Myocyte (in vitro differentiated cells): ENCODE data around the gene ARID3B. TPM values are rescaled to one million over a fixed set of nuclear protein-coding genes. Genes with fewer than 3 reads are reported as not detected.
"Not testable (repeated sequence)": the region's sequence is repeated elsewhere in the genome, so short reads cannot be mapped to it uniquely, and the experiment has no call there.

Source experiments
- DNase-seq: peaks from one replicate; pipeline ENCODE4 v3.0.0-alpha.2; 2012; ENCODE audit warnings: low read depth
- total RNA-seq: library from RNA; depleted of rRNA; stranded (reverse); fragments of >200 nt; gene quantifications from 2 replicates; pipeline ENCODE4 v1.2.3, GENCODE V29; 2014

The ARID3B gene
- total RNA-seq, 1 donor from 2014 or later, result 0.88 TPM

DNA sequence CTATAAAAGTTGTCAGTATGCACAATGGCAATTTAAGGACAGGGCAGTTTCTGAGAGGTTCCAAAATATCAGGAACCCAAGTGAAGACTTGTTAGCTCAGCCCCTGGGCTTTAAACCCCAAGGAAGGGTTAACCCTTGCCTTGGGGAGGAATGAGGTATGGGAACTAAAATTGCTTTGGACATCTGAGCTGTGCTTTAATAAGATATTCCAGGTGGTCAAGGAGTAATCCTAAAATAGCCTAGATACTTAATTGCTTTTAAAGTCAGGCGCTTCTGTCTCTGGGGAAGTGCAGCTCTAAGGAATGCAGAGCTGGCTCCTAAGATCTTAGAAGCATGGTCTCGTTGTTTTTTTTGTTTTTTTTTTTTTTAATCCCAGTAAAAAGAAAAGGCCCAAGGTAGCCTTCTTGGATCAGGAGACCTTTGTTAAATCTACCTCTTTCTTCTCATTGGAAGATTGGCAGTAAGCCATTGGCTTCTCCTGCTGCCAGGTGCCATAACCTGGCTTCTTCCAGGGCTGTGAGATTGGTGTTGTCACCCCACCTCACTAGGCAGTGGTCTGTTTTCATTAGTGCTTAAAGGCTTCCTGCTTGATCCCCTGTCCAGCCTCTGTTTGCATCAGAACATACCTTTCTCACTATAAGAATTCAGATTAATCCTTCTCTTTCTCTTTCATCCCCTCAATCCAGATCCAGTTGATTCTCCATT, 24.5 kb downstream of the ARID3B start:
- peak; percentile 19 for DNase-seq

DNA sequence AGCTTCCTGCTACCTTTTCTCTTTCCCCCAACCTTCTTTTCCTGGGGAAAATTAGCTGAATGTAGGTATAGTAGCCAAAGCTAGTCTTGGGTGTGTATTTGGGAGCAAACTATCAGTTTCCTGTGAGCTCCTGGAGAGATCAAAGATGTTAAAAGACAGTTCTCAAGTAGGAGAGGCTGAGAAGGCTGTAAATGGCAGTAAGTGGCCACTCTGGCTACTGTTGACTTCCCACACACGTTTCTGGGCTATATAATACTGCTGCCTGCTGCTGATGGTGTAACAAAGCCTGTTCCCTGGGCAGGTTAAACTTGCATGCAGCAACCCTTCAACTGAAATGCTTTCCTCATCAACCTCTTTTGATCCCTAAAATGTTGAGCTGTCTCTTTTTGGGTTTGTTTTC, 27.6 kb downstream of the ARID3B start:
- no peak for DNase-seq

DNA sequence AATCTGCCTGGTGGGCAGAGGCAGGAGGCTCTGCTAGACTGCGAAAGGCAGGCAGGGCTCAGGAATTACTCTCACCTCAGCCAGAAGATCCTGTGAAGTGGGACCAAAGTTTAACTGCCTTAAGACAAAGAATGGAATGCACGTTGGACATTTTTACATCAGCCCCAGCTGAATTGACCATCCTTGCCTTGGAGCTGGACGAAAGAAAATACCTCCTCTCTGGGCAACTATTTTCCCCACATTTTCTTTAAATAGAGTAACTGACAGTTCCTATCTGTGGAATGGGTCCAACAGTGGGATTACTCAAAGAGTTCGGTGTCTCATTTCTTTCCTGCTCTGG, 28.7 kb downstream of the ARID3B start:
- no peak for DNase-seq

DNA sequence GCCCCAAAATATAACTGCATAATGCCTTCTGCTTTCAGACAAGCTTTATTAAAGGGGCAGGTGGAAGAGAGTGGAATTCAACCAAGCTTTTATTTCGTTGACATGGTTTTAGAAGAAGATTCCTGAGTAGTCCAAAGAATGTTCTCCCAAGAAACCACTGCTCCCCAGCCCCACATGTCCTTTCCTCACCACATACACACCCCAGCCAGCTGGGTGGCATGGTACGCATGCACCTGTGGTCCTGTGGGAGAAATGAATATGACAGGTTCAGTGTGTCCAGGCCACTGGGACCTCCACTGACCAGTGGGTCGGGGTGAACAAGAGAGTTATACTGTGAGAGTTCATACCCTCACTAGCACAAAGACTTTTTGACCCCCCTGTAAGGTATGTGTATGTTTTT, 30.2 kb downstream of the ARID3B start:
- peak; percentile 90 for DNase-seq

DNA sequence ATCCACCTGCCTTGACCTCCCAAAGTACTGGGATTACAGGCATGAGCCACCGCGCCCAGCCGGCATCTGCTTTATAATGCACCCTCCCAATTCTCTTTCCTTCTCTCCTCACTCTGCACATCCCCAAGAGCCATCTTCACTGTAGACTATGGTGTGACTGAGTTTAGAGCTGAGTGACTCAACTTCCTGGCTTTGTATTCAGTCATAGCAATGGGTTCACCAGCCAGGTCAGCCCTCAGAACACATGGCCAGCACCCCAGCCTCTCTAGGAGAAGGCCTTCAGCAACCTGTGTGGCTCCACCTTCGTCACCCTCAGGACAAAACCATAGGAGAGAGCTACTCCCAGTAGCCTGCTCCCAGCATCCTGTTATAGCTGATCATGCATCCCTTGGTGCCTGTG, 33.0 kb downstream of the ARID3B start:
- no peak for DNase-seq

DNA sequence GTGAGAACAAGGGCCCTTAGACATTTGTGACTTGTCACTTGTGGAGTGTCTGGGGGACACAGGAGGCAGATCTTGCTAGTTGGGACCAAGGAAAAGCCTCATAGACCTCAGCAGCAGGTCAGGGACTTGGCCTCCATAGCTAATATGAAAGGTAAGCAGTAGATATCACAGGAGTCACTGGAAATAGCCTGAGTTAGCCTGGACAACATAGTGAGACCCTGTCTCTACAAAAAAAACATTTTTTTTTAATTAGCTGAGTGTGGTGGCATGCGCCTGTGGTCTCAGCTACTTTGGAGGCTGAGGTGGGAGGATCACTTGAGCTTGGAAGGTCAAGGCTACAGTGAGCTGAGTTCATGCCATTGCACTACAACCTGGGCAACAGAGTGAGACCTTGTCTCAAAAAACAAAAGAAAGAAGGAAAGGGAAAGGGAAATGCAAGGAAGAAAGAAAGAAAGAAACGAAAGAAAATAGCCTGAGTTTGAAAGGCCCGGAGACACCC, 37.5 kb downstream of the ARID3B start:
- no peak for DNase-seq

DNA sequence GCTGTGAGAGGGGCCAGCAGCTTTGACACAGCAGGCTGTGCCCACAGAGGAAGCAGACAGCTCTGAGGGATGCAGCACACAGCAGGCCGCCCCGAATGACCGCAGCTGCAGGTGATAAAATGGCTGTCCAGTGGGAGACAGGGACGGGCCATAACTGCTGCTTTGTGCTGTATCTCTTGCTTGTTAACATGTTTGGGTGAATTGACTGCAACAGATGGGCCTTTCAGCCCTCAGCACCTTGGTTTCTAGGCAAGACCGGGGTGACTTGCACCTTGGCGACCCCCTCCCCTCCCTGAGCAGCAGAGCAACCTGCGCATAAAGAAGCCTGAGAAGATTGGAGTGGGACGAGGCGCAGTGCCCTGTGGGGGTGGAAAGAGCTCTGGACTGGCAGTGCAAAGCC, 38.0 kb downstream of the ARID3B start:
- DNase-seq, result no peak

DNA sequence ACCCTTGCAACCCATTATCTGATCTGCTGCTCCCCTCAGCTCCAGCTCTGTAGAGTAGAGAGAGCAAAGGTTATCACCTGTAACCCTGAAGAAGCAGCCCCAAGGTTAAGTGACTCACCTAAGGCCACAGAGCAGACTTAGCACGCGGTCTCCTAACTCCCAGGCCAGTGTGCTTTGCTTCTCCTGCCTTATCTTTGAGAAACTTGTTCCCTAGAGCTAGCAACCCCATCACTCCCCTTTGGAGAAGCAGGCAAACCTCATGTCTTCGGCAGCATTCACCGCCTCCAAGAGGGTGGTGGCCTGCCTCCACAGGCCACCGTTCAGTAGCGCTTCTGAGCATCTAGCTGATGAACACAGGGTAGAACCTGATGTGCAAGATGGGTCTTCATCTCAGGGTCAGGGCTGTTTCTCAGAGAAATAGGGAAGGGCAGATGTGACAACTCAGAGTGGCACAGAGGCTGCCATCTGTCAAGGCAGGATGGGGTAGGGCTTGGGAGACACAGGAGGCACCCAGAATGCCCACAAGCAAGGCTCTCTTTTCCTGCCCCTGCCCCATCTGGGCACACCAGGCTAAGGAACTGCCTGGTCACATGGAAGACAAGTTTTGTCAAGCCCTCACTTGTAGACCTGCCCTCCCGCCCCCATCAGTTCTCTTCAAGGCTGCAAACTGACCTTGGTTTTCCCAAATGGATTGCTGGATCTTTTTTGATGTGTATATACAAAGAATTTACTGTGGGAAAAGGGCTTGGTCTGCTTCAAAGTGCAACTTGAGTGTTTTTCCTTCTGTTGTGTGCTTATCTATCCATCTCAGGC, 39.7 kb downstream of the ARID3B start:
- DNase-seq, result no peak

DNA sequence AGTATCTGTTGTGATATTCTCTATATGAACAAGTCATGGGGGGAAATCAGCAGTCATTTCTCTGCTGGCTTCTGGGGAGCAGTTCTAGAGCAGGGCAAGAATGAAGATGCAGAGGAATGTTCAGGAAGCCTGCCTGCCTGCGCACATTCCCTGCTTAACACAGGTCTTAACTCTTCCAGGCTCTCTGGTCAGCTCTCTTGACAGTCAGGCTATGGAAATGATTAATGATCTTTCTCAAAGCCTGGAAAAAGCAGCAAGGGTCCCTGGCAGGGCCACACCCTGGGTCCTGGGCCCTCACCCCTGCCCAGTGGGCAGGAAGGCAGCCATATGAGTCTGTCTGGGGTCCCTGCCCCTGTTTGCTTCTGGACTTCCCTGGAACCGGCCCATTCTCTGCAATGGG, 43.2 kb downstream of the ARID3B start:
- no peak for DNase-seq

DNA sequence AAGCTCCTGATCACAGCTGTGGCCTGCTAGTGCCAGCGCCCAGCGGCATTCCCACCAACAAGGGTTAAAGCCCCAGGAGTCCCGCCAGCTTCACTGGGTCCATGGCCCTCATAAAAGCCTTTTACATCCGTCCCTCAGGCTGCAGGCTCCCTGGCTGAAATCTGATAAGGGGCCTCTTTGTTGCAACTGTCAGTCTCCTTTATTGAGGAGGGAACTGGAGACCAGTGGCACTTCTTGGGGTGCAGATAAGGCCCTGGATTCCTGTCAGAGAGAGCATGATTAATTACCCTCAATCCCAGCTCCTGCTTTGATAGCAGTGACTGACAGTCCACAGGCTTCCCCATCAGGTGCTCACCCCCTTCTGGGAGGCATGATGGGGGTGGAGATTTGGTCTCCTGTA, 43.8 kb downstream of the ARID3B start:
- no peak for DNase-seq

DNA sequence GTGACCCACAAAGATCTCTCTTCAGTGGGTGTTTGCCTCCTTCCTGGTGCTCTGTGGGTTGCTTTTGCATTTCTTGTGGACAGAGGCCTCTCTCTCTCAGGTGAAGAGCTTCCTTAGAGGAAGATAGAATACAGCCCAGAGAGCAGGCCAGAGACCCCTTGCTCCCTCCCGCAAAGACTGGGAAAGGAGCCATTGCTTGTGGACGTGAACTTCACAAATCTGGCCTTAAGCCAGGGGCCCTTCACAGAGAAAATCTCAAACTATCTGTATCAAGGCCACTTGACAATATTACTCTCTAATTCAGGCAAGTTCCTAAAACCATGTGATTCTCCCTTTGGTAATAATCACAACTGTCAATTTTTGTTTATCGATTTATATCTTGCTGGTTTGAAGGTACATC, 44.2 kb downstream of the ARID3B start:
- DNase-seq, result no peak

DNA sequence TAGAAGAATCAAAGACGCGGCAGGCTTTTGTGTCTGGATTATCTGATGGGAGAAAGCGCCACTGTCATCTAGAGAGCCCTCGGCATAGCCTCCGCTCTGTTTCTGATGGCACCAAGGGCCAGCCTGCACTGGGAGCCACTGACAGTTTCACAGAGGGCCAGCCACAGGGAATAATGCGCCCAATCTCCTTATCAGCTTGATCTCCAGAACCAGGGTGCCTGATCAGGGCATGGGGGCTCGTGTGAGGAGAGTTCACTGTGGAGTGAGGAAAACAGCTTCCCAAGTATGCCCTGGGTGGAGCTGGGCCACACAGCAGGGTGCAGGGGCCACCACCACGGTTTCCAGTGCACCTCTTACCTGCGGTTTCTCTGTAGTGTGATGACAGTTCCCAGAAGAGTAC, 44.8 kb downstream of the ARID3B start:
- no peak for DNase-seq

DNA sequence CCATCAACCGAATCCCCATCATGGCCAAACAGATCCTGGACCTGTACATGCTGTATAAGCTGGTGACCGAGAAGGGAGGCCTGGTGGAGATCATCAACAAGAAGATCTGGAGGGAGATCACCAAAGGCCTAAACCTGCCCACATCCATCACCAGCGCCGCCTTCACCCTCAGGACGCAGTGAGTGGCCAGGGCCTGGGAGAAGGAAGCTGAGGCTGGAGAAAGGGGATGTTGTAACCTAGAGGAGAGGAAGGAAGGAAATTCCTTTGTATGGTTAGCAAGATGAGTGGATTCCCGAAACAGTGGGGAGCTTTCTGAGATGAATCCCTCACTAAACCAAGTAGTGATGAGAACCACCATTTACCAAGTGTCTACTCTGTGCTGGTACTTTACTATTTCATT, 48.8 kb downstream of the ARID3B start:
- no peak for DNase-seq

DNA sequence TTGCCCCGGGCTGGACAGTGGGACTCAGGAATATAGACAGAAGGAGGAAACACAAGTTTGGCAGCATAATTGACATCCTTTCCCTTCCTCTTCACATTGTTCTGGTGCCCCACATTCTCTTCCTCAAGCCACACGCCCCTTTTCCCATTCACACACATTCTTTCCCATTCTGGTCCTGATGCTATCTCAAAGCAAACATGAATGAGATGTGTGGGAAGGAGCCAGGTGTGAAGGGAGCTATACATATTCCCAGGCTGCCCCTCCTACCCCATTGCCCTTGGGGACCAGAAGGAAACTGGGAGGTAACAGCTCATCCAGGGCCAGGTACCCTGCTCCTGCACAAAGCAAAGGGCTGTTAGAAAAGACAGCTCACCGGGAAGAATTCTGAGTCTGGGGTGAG, 51.2 kb downstream of the ARID3B start:
- no peak for DNase-seq

DNA sequence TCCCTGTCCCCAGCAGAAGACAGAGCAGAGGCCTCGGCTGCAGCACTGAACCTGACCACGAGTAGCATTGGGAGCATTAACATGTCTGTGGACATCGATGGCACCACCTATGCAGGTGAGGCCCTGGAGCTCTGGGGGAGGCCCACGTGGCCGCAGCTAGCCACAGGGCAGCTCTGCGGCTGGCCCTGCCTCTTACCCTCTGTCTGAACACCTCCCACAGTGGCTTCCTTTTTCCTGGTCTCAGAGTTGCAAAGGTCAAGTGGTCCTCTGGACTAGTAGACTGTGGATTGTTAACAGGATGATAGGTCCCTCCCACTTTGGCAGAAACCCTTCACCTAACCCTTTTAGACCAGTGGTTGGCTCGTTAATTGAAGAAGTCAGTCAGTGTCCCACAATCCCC, 52.1 kb downstream of the ARID3B start:
- DNase-seq, result no peak

DNA sequence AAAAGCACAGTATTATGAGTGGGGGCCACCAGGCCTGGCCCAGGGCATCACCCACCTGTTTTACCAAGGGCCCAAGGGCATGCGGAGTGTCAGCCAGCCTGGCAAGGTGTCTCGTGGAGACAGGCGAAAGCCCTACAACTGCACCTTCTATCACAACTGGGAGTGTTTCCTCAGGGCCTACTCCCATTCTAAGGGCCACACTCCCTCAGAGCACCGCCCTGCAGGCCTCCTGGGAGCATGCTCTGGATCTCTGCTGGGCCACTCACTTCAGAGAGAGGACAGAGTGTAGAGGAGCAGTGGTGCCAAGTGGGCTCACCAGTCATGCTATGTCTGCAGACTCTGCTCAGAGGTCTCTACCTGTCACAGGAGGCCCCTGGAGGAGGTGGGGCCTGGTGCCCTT, 53.4 kb downstream of the ARID3B start:
- no peak for DNase-seq

DNA sequence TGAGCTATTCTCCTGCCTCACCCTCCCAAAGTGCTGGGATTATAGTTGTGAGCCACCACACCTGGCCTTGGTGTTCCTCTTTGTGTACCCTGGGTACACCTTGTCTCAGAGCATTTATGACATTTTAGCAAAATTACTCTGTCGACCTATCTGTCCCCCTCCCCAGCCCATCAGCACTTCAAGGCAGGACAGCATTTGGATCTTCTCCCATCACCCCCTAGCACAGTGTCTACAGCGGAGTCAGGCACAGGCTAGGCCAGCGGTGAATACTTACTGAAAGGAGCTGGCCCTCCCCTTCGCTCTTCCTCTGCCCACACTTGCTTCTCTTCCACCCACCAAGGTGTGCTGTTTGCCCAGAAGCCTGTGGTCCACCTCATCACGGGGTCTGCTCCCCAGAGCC, 54.3 kb downstream of the ARID3B start:
- no peak for DNase-seq

DNA sequence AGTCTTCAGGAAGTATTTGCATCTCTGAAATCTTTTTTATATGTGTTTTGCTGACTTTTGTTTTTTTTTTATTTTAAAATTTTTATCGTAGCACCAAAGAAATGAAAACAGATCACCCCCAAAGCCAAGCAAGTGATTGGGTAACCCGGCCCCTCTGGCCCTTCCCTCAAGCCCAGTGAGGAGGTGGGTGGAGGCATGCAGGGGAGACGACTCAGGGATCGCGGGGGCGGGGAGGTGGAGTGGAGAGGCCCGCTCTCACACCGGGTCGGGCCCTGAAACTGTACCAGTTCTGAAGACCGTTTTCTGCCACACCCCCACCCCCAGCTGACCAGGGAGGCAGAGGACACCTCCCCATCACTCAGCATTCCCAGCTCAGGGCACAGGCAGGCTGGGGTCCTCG, 55.7 kb downstream of the ARID3B start:
- not testable (repeated sequence) for DNase-seq

DNA sequence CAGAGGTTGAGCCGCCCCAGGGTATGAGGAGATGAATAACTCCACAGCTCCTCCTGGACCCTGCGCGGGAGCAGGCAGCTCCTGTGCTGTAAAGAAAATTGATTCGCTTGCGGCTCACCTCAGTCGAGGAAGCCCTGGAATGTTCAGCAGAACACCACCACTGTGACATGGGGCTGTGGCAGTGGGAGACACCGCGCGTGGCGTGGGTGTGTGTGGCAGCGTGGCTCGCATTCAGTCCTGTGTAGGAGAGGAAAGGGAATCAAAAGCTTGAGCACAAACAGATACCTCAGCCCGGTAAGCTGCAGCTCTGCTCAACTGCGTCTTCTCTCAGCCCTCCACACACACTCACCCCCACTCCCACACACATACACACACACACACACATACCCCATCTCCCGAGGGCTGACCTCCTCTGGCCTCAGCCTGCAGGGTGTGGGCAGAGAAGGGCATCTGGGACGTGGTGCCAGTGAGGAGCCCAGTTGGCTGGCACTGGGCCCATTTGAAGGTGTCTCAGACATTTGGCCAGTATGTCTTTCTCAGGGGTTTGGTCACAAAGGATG, 56.2 kb downstream of the ARID3B start:
- DNase-seq, result not testable (repeated sequence)

DNA sequence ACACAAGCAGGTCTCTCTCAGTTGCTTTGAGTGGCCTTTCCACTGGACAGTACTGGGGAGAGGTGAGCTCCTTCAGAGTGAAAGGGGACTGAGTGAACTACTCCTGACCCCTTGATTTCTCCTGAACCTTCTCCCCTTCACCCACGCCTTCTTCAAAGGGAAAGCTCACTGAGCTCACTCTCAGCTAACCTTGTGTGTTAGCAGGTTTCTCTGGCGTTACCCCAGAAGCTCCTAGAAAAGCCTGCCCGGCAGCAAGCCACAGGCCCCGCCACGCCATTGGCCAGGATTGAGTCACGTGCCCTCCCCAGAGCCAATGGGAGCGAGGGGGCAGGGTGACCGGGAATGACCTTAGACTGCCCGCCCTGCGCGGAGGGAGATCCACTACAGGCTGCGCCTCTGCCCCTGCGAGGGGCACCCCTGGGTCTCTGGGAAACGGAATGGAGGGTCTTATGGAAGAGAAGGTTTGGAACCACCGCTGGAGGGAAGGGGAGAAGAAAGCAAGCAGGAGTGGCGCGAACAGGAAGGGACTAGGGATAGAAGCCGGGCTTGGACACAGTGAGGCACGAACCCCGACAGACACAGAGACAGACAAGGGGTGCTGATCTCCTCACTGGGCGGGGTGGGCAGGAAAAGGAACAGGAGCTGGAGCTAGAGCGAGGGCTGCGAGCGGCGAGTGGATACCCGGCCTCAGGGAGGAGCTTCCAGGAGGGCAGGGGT, 57.3 kb downstream of the ARID3B start:
- peak; percentile 95 for DNase-seq

DNA sequence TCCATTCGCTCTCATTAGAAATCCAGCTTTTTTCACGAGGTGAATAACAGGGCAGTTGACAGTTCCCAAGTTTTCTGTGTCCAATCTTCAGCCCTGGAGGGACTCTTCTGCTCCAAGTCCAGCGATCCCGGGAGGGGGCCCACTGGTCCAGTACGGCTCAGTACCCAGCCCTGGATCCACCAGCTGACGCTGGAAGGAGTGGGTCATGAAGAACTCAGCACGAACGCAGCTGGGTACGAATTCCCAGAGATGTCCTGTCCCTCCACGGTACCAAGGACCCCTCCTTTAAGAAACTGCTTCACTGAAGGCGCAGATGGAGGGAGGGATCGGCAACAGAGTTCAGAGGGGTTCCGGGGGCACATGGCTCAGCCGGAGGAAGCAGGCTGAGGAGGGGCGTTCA, 58.1 kb downstream of the ARID3B start:
- no peak for DNase-seq
